GM11168 (cell line): ENCODE results near the gene USP36.

Source experiments
- in situ Hi-C: fragments of 300-500 bp; cut with MboI; formaldehyde crosslinking; loops from one replicate; pipeline ENCODE4 v1.12.0; 2022; ENCODE audit warnings: low sequenced_read_pairs; ENCODE audit not compliant: unreplicated experiment

The USP36 gene

GRCh38 chr17:78797213-78797612, 43.4 kb downstream of the USP36 start:
- in situ Hi-C loops = no loop called here

- in situ Hi-C loops = no loop called here
Measured at GRCh38 chr17:78796517-78796900, 44.1 kb downstream of the USP36 start.

- in situ Hi-C loops = no loop called here
Measured at GRCh38 chr17:78795861-78796516, 44.6 kb downstream of the USP36 start.

GRCh38 chr17:78794864-78795640, 45.6 kb downstream of the USP36 start:
- in situ Hi-C loops = no loop called here

- in situ Hi-C loops = no loop called here
Measured at GRCh38 chr17:78794399-78794798, 46.2 kb downstream of the USP36 start.

- in situ Hi-C loops = no loop called here
Measured at GRCh38 chr17:78793968-78794367, 46.6 kb downstream of the USP36 start.

GRCh38 chr17:78793415-78793814, 47.2 kb downstream of the USP36 start:
- in situ Hi-C loops = no loop called here

- in situ Hi-C loops = no loop called here
Measured at GRCh38 chr17:78791840-78792709, 48.5 kb downstream of the USP36 start.

- in situ Hi-C loops = no loop called here
Measured at GRCh38 chr17:78790552-78790951, 50.1 kb downstream of the USP36 start.

GRCh38 chr17:78789663-78790181, 50.9 kb downstream of the USP36 start:
- in situ Hi-C loops = no loop called here

GRCh38 chr17:78789149-78789662, 51.4 kb downstream of the USP36 start:
- in situ Hi-C loops = no loop called here

GRCh38 chr17:78788451-78788850, 52.2 kb downstream of the USP36 start:
- in situ Hi-C loops = no loop called here

GRCh38 chr17:78787444-78787843, 53.2 kb downstream of the USP36 start:
- in situ Hi-C loops = no loop called here

- in situ Hi-C loops = no loop called here
Measured at GRCh38 chr17:78785663-78786057, 55.0 kb downstream of the USP36 start.

- in situ Hi-C loops = no loop called here
Measured at GRCh38 chr17:78785011-78785662, 55.5 kb downstream of the USP36 start.

- in situ Hi-C loops = no loop called here
Measured at GRCh38 chr17:78784352-78784751, 56.3 kb downstream of the USP36 start.

- in situ Hi-C loops = no loop called here
Measured at GRCh38 chr17:78783711-78784324, 56.8 kb downstream of the USP36 start.

GRCh38 chr17:78781893-78782304, 58.7 kb downstream of the USP36 start, which contains the start of gene CYTH1:
Gene CYTH1 (minus strand): TSS chr17:78782273. CDS start chr17:78782223, 50 bp downstream.
- in situ Hi-C loops = no loop called here

GRCh38 chr17:78781104-78781892, 59.3 kb downstream of the USP36 start:
- in situ Hi-C loops = no loop called here
